ENCODE results near the gene TMED10. TPM values are rescaled to one million over a fixed set of nuclear protein-coding genes. Genes with fewer than 3 reads are reported as not detected.

The TMED10 gene
- total RNA-seq, 1 donor from 2014 or later, result 237 TPM

- no peak for TF ChIP-seq CTCF (IDR thresholded peaks at IDR 0.05; ENCODE audit: unreplicated experiment)
- Mint-ChIP-seq H3K4me3 (no peak overlapping the region), H3K36me3 (peaks cover 48% of the 10 kb centered on the region), H3K4me1 (no peaks in the 10 kb centered on the region), H3K27me3 (ENCODE audit: low read depth) (no peaks in the 10 kb centered on the region), H3K27ac (no peak overlapping the region), H3K9me3 (no peaks in the 10 kb centered on the region)
- DNase-seq (ENCODE audit: low spot score in 2 of 2, unreplicated experiment in 2 of 2), result no peak
Observed at GRCh38 chr14:75084513-75084912, 91.9 kb downstream of the TMED10 start.

DNA sequence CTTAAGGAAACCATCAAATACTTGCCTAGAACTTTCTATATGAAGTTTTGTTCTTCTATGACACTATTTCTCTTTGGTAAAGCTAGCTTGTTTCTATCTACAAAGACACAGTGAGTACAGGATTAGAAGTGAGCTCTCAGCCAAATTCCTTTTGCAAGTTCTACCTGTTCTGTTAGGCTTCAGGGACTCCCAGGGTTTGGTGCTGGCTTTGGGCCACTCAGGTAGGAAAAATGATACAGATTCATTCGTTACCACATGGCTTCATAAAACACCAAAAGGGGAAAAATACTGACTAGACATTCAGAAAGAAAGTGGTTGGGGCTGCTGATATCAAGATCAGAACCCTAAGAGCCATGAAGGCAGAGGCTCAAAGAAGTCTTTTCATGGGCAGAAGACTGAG lies 93.1 kb downstream of the TMED10 start:
- Mint-ChIP-seq H3K9me3 (no peaks in the 10 kb centered on the region), H3K4me1 (no peaks in the 10 kb centered on the region), H3K4me3 (no peak overlapping the region), H3K27ac (no peak overlapping the region), H3K36me3 (peaks cover 43% of the 10 kb centered on the region), H3K27me3 (ENCODE audit: low read depth) (no peaks in the 10 kb centered on the region)
- TF ChIP-seq CTCF (IDR thresholded peaks at IDR 0.05; ENCODE audit: unreplicated experiment), result no peak
- no peak for DNase-seq (ENCODE audit: low spot score in 2 of 2, unreplicated experiment in 2 of 2)

GRCh38 chr14:75081660-75082229 lies 94.7 kb downstream of the TMED10 start:
- no peak overlapping the region for H3K4me3 Mint-ChIP-seq
- no peaks in the 10 kb centered on the region for H3K27me3 Mint-ChIP-seq (ENCODE audit: low read depth)
- DNase-seq (ENCODE audit: low spot score in 2 of 2, unreplicated experiment in 2 of 2), result no peak
- no peak for TF ChIP-seq CTCF (IDR thresholded peaks at IDR 0.05; ENCODE audit: unreplicated experiment)
- peak overlapping the region; percentile 12 for H3K27ac Mint-ChIP-seq
- peaks cover 33% of the 10 kb centered on the region for H3K36me3 Mint-ChIP-seq
- H3K9me3 Mint-ChIP-seq, result no peaks in the 10 kb centered on the region
- H3K4me1 Mint-ChIP-seq, result no peaks in the 10 kb centered on the region

Other genes with a start within 250 kb of the TMED10 start
- 8.4 to 9.6 TPM (median 8.6 TPM) in 3 replicates for gene PGF, start 221.0 kb downstream of the TMED10 start, total RNA-seq
- gene EIF2B2, start 173.7 kb downstream of the TMED10 start, total RNA-seq, result 31.0 to 34.7 TPM (median 33.9 TPM) in 3 replicates
- gene MLH3, start 125.1 kb downstream of the TMED10 start, total RNA-seq, result 40.3 to 47.4 TPM (median 47.0 TPM) in 3 replicates
- gene ACYP1, start 112.6 kb downstream of the TMED10 start, total RNA-seq, result 16.7 to 17.5 TPM (median 17.3 TPM) in 3 replicates
- gene ZC2HC1C, start 107.0 kb downstream of the TMED10 start, total RNA-seq, result 2.3 to 3.6 TPM (median 2.4 TPM) in 3 replicates
- gene NEK9, start 49.6 kb downstream of the TMED10 start, total RNA-seq, result 116 to 133 TPM (median 121 TPM) in 3 replicates
- gene FOS, start 102.2 kb upstream of the TMED10 start, total RNA-seq, result 789 to 796 TPM (median 796 TPM) in 3 replicates